ENCODE results near the gene EYA3.

EYA3 gene, protein sequence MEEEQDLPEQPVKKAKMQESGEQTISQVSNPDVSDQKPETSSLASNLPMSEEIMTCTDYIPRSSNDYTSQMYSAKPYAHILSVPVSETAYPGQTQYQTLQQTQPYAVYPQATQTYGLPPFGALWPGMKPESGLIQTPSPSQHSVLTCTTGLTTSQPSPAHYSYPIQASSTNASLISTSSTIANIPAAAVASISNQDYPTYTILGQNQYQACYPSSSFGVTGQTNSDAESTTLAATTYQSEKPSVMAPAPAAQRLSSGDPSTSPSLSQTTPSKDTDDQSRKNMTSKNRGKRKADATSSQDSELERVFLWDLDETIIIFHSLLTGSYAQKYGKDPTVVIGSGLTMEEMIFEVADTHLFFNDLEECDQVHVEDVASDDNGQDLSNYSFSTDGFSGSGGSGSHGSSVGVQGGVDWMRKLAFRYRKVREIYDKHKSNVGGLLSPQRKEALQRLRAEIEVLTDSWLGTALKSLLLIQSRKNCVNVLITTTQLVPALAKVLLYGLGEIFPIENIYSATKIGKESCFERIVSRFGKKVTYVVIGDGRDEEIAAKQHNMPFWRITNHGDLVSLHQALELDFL

DNA sequence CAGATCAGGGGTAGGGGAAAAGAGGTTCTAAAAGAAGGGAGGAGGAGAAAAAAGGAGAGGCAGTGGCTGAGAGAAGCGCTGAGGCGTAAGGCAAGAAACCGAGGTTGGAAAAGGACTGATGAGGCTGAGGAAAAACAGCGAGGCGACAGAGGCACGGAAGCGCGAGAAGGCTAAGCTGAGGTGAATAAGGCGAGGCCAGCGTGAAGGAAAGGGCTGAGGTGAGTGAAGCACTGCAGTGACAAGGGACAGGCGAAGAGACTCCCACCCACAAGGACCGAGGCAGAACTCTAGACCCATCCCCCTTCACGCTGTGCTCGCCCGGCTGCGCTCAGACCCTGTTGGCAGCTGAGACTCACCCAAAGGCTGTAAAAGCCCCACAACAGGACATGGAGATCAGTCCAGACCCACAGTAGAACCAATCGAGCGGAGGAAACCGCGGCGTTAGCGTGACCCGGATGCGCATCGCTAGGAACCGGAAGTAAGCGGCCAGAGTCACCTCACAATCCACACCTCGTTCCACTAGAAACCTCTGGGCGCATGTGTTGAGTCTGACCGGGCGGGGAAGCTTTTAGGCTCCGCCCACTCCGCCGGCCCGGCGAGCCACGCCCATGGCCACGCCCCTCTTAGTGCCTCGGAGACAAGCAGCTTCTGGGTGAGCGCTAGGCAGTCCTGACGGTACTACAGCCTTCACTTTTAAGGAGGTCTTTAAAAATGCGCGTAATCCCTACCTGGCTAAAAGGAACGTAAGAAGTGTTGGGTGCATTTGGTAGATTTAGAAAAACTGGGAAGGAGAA lies at the start of gene EYA3:
Gene EYA3, minus strand, starts transcription at position 443 of the 794 bp plus-strand sequence. CDS start 30,584 bp downstream, outside the sequence.
- peak; percentile 96 to 99 for DNase-seq (ENCODE audit: low read depth in 2 of 2)

DNA sequence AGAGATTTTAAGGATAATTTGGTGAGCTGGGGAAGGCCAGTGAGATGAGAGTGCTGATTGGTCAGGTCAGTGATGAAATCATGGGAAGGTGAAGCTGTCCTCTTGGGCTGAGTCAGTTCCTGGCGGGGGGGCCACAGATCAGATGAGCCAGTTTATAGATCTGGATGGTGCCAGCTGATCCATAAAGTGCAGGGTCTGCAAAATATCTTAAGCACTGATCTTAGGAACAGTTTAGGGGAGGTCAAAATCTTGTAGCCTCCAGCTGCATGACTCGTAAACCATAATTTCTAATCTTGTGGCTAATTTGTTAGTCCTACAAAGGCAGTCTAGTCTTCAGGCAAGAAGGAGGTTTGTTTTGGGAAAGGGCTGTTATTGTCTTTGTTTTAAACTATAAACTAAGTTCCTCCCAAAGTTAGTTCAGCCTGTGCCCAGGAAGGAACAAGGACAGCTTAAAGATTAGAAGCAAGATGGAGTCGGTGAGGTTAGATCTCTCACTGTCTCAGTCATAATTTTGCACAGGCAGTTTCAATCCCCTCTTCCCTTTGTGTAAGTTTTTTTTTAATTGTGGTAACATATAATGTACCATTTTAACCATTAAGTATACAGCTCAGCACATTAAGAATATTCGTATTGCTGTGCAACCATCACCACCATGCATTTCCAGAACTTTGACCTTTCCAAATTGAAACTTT lies 48.7 kb upstream of the EYA3 start:
- DNase-seq (ENCODE audit: low read depth in 2 of 2): no peak

DNA sequence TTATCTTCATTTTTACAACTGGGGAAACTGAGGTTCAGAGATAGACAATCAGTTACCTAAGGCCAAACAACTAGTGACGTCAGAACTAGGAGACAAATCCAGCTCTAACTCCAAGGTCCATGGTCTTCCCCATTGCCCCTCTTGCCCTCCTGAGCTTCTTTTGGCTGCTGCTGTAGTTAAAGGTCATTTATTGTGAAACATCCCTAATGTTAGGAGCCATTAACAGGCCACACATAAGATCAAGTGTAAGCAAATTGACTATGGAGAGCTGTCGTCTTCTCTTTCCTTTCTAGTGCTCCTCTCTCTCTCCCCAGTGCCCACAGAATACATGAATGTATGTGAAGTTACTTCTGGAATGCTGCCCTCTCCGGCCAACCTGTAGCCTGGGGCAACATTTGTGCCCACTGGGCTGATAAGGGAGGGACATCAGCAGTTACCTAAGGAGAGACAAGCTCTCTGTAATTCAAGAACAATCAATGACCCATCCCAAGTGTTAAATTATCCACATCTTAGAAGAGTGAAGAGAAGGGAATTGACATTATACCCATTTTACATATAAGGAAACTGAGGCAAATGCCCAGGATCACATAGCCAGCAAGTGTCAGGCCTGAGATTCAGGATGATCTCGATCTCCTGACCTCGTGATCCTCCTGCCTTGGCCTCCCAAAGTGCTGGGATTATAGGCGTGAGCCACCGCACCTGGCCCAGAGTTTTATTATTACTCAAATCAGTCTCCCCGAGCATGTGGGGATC lies 47.9 kb upstream of the EYA3 start:
- DNase-seq (ENCODE audit: low read depth in 2 of 2): no peak

DNA sequence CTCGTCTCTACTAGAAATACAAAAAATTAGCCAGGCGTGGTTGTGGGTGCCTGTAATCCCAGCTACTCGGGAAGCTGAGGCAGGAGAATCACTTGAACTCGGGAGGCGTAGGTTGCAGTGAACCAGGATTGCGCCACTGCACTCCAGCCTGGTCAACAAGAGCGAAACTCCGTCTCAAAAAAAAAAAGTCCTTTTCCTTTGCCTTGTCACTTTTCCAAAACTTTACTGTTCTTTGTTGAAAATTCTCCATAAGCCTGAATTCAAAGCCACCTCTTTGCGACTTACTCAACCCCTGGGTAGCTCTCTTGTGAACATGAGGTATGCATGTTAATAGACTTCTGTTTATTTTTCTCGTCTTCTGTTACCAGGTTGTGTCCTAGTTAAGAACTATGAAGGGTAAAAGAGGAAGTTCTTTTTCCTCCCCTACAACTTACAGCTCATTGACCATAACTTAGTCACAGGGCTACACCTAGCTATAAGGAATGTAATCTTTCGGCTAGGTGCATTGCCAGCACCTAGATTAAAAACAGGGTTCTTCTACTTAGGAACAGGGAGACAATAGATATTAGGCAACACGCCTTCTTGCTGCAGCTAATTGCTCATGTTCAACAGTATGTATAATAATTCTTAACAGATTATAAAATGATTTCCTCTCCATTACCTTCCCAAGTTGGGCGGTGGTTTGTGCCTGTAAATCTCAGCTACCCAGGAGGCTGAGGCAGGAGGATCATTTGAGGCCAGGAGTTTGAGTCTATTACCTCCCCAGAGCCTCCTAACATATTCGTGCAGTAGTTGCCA lies 47.2 kb upstream of the EYA3 start:
- DNase-seq (ENCODE audit: low read depth in 2 of 2): no peak

DNA sequence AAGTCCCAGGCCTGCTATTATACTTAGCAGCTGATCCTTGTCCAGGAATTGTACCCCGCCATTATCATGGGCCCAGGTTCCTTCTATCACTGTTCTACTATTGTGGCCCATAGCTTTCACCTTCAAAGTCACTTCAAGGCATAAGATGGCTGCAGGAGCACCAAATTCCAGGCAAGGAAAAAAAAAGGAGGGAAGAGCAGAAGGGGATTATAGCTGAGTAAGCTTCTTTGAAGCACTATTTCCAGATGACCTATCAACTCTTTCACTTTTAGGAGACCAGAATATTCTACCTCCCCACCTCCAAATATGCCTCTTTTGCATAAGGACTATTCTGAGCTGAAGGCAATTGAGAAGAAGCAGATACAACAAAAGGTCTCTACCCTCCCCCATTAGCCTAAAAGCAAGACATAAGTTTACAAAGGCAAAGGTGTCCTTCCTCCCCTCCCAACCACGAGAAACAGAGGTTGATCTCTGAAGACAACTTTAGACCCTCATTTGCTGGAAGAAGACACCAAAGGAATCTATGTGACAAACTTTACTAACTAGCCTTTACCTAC lies 46.3 kb upstream of the EYA3 start:
- DNase-seq (ENCODE audit: low read depth in 2 of 2): no peak

DNA sequence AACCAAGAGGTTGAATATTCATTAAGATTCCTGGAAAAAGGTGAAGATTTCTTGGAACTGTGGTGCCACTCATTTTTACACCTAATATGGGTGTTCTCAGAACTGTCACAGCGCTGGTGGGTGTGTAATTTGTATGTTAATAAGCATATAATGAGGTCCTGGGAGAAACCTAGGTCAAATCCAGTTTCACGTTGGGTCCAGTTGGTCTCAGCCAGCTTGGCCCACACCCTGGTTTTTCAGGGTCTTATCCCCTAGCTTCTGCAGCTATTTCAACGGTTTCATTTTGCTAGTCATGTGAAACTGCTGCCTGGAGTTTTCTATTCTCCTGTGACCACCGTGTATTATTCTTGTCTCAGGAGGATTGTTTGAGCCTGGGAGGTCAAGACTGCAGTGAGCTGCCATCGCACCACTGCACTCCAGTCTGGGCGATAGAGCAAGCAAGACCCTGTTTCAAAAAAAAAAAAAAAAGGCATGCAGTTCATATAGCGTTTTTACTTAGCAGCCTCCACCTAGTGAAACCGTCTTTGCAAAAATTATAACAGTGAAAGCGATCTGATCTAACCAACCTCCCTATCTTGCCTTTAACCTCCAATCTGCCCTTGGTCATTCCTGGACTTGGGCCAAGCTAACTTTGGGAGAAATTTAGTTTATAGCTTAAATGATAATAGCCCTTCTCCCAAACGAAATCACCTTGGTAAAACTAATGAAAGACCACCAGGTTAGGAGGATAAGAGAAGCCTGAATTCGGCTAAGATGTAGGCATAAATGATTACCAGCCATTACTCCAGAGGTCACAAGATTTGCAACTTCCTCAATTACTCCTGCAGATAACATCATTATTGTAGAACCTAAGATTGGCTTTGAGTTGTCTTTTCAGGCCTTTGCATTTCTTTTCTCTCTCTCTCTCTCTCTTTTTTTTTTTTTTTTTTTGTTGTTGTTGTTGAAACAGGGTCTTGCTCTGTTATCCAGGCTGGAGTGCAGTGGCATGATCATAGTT lies 44.1 kb upstream of the EYA3 start:
- DNase-seq (ENCODE audit: low read depth in 2 of 2): no peak

DNA sequence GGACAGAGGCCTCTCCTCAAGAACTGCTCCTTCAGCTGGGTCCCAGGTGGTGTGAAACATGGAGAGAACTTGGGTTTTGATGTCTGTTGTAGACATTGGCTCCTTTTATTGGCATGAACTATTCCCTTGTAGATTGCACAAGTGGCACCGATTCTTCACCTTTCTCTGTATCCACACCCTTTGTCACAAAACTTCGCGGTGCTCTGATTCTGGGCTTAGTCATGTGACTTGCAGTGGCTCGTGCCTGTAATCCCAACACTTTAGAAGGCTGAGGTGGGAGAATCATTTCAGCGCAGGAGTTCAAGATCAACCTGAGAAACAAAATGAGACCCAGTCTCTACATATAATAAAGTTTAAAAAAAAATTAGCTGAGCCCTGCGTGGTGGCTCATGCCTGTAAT lies 42.5 kb upstream of the EYA3 start:
- DNase-seq (ENCODE audit: low read depth in 2 of 2): no peak

DNA sequence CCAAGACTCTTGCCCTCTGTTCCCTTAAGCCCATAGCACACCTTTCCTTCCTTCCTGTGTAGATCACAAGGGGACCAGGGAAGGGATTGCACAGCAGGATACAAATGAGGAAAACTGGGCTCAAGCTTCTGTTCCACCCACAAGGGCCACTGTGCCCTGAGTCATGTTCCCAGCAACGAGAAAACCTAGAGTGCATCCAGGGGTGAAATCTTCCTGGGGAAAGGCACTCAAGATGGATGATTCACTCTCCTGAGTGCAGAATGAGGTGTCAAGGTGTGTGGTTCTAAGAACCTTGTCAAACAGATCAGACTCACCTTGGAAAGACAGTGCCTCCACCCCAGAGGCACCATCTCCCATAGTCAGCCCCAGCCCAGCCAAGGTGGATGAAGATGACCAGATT lies 40.7 kb upstream of the EYA3 start:
- no peak for DNase-seq (ENCODE audit: low read depth in 2 of 2)

DNA sequence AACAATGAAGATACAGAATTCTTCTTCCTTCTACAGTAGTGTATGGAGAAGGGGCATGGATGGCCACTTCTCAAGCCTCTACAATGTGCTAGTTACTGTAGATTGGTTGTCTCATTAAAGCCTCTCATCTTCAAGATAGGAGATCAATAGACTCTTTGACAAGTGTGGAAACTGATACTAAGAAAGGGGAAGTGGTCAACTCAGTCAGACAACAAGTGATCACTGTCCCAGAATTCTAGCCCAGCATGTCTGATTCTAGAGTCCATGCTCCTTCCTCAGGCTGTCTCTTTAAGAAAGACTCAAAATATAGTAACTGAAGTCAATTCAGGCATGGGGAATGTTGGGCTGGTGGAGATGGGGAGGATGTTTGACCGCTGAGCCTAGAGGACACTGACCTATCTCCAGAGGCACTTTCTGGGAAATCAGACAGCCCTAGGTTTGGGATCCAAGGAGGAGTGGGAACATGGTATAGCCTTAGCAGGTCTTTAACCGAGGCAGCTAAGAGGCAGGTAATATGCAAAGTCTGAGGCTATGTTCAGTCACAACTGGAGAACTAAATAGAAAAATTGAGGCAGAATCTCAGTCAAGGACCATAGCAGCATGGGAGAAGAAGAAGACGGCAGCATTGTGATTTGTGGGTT lies 39.3 kb upstream of the EYA3 start:
- DNase-seq (ENCODE audit: low read depth in 2 of 2): no peak

DNA sequence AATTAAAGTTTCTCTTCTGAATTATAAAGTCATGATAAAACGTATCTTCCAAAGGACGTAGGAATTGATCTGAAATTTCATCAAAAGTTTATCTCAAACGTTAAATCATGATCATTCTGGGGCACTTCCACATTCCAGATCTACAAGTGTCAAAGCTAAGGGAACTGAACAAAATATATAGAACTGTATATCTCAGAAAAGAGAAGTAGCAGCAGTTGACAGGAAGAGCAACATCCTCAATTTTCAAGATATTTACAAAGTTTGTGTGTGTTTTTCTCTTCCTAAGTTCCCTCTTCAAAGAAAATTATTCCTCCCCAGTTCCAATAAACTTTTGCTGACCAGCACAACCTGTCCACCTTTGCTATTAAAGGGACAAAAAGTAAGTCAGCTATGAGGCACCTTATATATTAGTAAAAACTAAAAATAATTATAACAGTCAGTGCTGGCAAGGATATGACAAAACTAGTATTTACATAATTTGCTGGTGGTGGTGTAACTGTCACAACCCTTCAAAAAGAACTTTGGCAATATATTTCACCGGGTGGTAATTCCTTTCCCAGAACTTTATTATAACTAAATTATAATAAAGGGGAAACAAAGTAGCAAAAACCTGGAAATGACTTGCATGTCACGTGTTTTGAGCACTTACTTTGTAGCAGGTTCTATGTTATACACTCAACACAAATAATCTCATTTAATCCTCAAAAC lies 38.5 kb upstream of the EYA3 start:
- DNase-seq (ENCODE audit: low read depth in 2 of 2): no peak

DNA sequence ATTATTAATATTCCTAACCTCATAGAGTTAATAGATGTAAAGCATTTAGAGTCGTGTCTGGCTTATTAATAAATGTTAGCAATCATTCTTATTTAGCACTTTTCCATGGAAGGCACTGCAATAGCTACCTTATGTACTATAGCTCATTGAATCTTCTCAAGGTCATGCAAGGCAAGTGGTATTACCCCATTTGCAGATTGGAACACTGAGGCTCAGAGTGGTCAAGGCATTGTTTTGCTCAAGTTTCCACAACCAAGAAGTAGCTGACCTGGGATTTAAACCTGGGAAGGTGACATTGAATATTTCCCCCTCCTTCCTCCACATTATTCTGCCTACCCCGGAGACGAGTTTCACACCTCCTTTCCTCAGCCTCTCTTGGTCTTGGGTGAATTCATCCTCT lies 37.8 kb upstream of the EYA3 start:
- no peak for DNase-seq (ENCODE audit: low read depth in 2 of 2)

DNA sequence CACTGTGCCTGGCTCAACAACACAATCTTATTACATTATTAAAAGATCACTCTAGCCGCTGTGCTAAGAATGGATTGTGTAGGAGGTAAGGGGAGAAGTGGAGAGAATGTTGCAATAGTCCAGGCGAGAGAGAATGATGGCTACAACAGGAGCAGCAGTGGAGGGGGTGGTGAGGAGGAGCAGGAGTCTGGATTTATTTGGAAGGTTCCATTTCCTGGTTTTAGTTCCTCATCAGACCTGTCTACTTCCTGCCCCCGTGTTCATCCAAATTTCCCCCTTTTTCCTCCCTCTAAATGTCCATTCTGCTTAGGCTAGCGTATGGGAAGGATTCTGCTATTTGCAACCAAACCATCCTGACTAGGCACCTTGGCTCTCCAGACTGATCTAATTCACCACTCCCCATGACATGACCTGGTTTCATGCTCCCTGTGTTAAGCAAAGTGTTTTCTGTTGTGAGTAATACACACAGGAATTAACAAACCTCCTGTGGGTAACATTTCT lies 35.1 kb upstream of the EYA3 start:
- no peak for DNase-seq (ENCODE audit: low read depth in 2 of 2)

DNA sequence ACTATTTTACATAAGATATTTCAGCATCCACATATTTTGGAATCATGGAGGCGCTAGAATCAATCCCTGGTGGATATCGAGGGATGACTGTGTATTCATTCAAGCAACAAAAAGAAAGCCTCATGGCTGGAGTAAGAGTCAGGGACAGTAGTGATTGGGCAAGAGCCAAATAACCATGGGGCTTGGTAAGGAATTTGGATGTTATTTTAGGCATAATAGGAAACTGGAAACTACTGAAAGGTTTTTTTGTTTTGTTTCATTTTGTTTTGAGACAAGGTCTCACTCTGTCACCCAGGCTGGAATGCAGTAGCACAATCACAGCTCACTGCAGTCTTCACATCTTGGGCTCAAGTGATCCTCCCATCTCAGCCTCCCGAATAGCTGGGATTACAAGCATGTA lies 33.8 kb upstream of the EYA3 start:
- no peak for DNase-seq (ENCODE audit: low read depth in 2 of 2)

DNA sequence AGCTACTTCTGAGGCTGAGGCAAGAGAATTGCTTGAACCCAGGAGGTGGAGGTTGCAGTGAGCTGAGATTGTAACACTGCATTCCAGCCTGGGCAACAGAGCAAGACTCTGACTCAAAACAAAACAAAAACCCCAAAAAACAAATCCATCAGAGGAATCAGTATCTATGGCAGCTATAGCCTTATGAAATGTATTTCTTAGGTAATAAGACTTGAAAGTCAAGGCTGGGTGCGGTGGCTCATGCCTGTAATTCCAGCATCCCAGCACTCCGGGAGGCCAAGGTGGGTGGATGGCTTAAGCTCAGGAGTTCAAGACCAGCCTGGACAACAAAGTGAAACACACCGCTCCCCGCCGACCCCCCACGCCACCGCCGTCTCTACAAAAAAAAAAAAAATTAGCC lies 31.1 kb upstream of the EYA3 start:
- no peak for DNase-seq (ENCODE audit: low read depth in 2 of 2)

DNA sequence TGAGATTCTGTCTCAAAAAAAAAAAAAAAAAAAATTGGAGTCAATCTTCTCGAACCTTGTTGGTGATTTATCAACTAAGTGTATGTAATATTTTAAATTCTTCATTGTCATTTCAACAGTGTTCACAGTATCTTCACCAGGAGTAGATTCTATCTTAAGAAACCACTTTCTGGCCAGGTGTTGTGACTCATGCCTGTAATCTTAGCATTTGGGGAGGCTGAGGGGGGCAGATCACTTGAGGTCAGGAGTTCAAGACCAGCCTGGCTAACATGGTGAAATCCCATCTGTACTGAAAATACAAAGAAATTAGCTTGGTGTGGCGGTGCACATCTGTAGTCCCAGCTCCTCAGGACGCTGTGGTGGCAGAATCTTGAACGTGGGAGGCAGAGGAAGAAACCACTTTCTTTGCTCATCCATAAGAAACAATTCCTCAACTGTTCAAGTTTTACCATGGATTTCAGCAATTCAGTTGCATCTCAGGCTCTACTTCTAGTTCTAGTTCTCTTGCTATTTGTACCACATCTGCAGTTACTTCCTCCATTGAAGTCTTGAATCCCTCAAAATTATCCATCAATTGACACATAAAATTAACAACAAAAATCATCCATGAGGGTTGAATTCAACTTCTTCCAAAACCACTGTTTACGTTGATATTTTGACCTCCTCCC lies 30.4 kb upstream of the EYA3 start:
- DNase-seq (ENCODE audit: low read depth in 2 of 2): no peak

DNA sequence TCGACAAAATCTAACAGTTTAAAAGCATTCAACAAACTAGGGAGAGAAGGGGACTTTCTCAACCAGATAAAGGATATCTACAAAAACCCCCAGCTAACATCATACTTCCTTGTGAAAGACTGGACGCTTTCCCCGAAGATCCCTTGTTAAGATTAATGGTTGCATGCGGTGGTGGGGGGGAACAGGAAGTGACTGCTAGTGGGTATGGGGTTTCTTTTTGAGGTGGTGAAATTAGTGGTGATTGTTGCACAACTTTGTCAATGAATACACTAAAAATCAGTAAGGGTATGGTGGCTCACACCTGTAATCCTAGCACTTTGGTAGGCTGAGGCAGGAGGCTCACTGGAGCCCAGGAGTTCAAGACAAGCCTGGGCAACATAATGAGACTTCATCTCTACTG lies 26.9 kb upstream of the EYA3 start:
- peak; percentile 2 to 8 for DNase-seq (ENCODE audit: low read depth in 2 of 2)

DNA sequence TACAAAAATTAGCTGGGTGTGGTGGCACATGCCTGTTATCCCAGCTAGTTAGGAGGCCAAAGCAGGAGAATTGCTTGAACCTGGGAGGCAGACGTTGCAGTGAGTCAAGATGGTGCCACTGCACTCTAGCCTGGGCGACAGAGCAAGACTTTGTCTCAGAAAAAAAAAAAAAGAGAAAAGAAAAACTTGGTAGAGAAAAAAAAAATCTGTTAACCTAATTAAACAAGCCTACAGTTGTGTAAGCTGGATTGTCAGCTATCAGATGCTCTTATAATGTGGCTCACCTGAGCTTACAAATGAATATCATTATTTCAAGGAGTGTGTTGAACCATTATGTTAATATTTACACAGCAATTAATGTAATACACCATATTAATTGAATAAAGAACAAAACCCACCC lies 26.4 kb upstream of the EYA3 start:
- no peak for DNase-seq (ENCODE audit: low read depth in 2 of 2)
